Breast epithelium (tissue), 3 donors: ENCODE results near the gene MAT1A.

Experiments used
- POLR2A ChIP-seq: fragments of 450-650 bp; IDR thresholded peaks from one replicate; pipeline ENCODE4 v1.6.1; 2016; ENCODE audit warnings: antibody characterized with exemption, mild to moderate bottlenecking, moderate library complexity
- POLR2AphosphoS5 ChIP-seq, 3 donors: sonication (generic); formaldehyde crosslinking; IDR thresholded peaks; one replicate each; pipeline ENCODE4 v1.6.1; 2017; ENCODE audit warnings: antibody characterized with exemption in 3 of 3
- TF ChIP-seq, protein P1 (sequence below), 3 donors: fragments of 450-650 bp; IDR thresholded peaks; one replicate each; pipeline ENCODE4 v1.5.1; 2016 to 2017; ENCODE audit warnings: antibody characterized with exemption in 3 of 3, mild to moderate bottlenecking in 3 of 3, moderate library complexity in 3 of 3

DNA sequence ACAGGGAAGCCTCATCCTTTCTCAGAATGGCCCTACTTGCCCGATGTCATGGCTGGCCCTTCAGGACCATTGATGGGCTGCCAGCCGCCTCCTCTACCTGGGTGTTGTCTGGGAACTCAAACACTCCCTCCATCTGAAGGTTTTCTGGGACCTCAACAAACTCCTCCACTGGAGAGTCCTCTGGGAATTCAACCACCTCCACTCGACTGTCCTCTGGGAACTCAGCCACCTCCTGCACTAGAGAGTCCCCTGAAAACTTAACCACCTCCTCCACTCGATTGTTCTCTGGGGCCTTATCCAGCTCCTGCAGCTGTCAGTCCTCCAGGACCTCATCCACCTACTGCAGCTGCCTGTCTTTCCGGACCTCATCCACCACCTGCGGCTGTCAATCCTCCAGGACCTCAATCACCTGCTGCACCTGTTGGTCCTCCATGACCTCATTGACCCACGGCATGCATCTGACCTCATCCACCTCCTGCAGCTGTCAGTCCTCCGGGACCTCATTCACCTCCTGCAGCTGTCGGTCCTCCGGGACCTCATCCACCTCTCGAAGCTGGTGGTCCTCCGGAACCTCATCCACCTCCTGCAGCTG, 37.1 kb downstream of the MAT1A start:
- TF ChIP-seq POLR2A (no peak), POLR2AphosphoS5 (IDR thresholded peaks at IDR 0.05) (no peak)
- TF ChIP-seq, protein P1, sequence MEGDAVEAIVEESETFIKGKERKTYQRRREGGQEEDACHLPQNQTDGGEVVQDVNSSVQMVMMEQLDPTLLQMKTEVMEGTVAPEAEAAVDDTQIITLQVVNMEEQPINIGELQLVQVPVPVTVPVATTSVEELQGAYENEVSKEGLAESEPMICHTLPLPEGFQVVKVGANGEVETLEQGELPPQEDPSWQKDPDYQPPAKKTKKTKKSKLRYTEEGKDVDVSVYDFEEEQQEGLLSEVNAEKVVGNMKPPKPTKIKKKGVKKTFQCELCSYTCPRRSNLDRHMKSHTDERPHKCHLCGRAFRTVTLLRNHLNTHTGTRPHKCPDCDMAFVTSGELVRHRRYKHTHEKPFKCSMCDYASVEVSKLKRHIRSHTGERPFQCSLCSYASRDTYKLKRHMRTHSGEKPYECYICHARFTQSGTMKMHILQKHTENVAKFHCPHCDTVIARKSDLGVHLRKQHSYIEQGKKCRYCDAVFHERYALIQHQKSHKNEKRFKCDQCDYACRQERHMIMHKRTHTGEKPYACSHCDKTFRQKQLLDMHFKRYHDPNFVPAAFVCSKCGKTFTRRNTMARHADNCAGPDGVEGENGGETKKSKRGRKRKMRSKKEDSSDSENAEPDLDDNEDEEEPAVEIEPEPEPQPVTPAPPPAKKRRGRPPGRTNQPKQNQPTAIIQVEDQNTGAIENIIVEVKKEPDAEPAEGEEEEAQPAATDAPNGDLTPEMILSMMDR (IDR thresholded peaks at IDR 0.05), result no peak
